ENCODE results near the gene PIH1D2. TPM values are rescaled to one million over a fixed set of nuclear protein-coding genes. Genes with fewer than 3 reads are reported as not detected.

The PIH1D2 gene
- total RNA-seq, 1 experiment from 2014 or later = 4.8 TPM

GRCh38 chr11:112103446-112103845 lies 29.6 kb upstream of the PIH1D2 start:
- H3K4me2 ChIP-seq = no peak overlapping the region
- no peak for TF ChIP-seq EZH2 (IDR thresholded peaks at IDR 0.05; ENCODE audit: low read depth)
- TF ChIP-seq CTCF (conservative IDR thresholded peaks at IDR 0.05) = no peak

GRCh38 chr11:112100462-112100861 lies 26.6 kb upstream of the PIH1D2 start:
- Histone ChIP-seq H3K4me1 (replicated peaks; ENCODE audit: insufficient read depth) (no peaks in the 10 kb centered on the region), H3K4me3 (no peak overlapping the region), H3K9me2 (ENCODE audit: insufficient read depth) (no peaks in the 10 kb centered on the region), H3F3A (ENCODE audit: insufficient read depth, low read depth) (peaks cover 8% of the 10 kb centered on the region; the same call in 1 of the 2 replicates), H3K4me2 (no peak overlapping the region), H2AFZ (no peak overlapping the region), H4K20me1 (ENCODE audit: insufficient read depth) (no peaks in the 10 kb centered on the region), H3K36me3 (ENCODE audit: low read depth) (peaks cover 6% of the 10 kb centered on the region; the same call in 1 of the 2 replicates), H3K27ac (no peak overlapping the region), H3K79me2 (ENCODE audit: low read depth) (no peaks in the 10 kb centered on the region), H3K27me3 (ENCODE audit: insufficient read depth, low read depth) (no peaks in the 10 kb centered on the region), H3K9me3 (ENCODE audit: insufficient read depth, low read depth) (no peaks in the 10 kb centered on the region)
- BruUV-seq (replicated peaks) = no TSS peak
- DNase-seq = no peak
- POLR2A ChIA-PET (ENCODE audit: unreplicated experiment) = no interaction called here
- TF ChIP-seq EZH2 (IDR thresholded peaks at IDR 0.05; ENCODE audit: low read depth) = no peak
- TF ChIP-seq CTCF (conservative IDR thresholded peaks at IDR 0.05) = no peak
- intact Hi-C loops (cut with micrococcal nuclease; ENCODE audit: unreplicated experiment) = no loop called here
- CTCF ChIA-PET = no interaction called here

More at GRCh38 chr11:112103446-112103845, 29.6 kb upstream of the PIH1D2 start:
- DNase-seq = no peak
- H3K4me1 ChIP-seq (replicated peaks; ENCODE audit: insufficient read depth) = no peaks in the 10 kb centered on the region
- H4K20me1 ChIP-seq (ENCODE audit: insufficient read depth) = no peaks in the 10 kb centered on the region
- no peaks in the 10 kb centered on the region for H3K27me3 ChIP-seq (ENCODE audit: insufficient read depth, low read depth)
- no peaks in the 10 kb centered on the region for H3K79me2 ChIP-seq (ENCODE audit: low read depth)
- no peak overlapping the region for H2AFZ ChIP-seq
- H3K4me3 ChIP-seq = no peak overlapping the region
- H3K36me3 ChIP-seq (ENCODE audit: low read depth) = no peaks in the 10 kb centered on the region
- no peaks in the 10 kb centered on the region for H3K9me2 ChIP-seq (ENCODE audit: insufficient read depth)
- intact Hi-C loops (cut with micrococcal nuclease; ENCODE audit: unreplicated experiment) = no loop called here
- no TSS peak for BruUV-seq (replicated peaks)
- no peaks in the 10 kb centered on the region for H3K9me3 ChIP-seq (ENCODE audit: insufficient read depth, low read depth)
- H3F3A ChIP-seq (ENCODE audit: insufficient read depth, low read depth) = peaks cover 8% of the 10 kb centered on the region; the same call in 1 of the 2 replicates
- H3K27ac ChIP-seq = no peak overlapping the region
- ChIA-PET POLR2A (ENCODE audit: unreplicated experiment) (interaction anchor here (0.6 kb wide), 2 partner anchors 54 to 238 kb away, joined by 5 to 9 read pairs; no protein-coding TSS in a partner anchor), CTCF (no interaction called here)

GRCh38 chr11:112097734-112098528 lies 24.1 kb upstream of the PIH1D2 start:
- Histone ChIP-seq H3K4me2 (no peak overlapping the region), H3K27ac (no peak overlapping the region), H3K36me3 (ENCODE audit: low read depth) (peaks cover 15% of the 10 kb centered on the region), H3K79me2 (ENCODE audit: low read depth) (no peaks in the 10 kb centered on the region), H4K20me1 (ENCODE audit: insufficient read depth) (no peaks in the 10 kb centered on the region), H3K4me1 (replicated peaks; ENCODE audit: insufficient read depth) (no peaks in the 10 kb centered on the region), H3F3A (ENCODE audit: insufficient read depth, low read depth) (no peaks in the 10 kb centered on the region; the same call in 1 of the 2 replicates), H3K9me2 (ENCODE audit: insufficient read depth) (no peaks in the 10 kb centered on the region), H3K4me3 (no peak overlapping the region), H3K27me3 (ENCODE audit: insufficient read depth, low read depth) (no peaks in the 10 kb centered on the region), H3K9me3 (ENCODE audit: insufficient read depth, low read depth) (no peaks in the 10 kb centered on the region), H2AFZ (no peak overlapping the region)
- TF ChIP-seq EZH2 (IDR thresholded peaks at IDR 0.05; ENCODE audit: low read depth) (no peak), CTCF (conservative IDR thresholded peaks at IDR 0.05) (no peak)
- intact Hi-C loops (cut with micrococcal nuclease; ENCODE audit: unreplicated experiment) = no loop called here
- CTCF ChIA-PET = interaction anchor here (0.6 kb wide), 1 partner anchor 205 kb away, joined by 6 read pairs; no protein-coding TSS in a partner anchor
- POLR2A ChIA-PET (ENCODE audit: unreplicated experiment) = interaction anchor here (0.6 kb wide), 1 partner anchor 81 kb away, joined by 4 read pairs; no protein-coding TSS in a partner anchor
- BruUV-seq (replicated peaks) = no TSS peak
- no peak for DNase-seq

Data from PC-9 (cell line).